ENCODE results near the gene PTPRN2. TPM values are rescaled to one million over a fixed set of nuclear protein-coding genes. Genes with fewer than 3 reads are reported as not detected.

PTPRN2 gene
- total and polyA plus RNA-seq, 2 of the 8 experiments (the other 6 are each of a cell fraction or from before 2014, with no cell fraction given) = 2.6 to 4.5 TPM

- TF ChIP-seq CHD7 (IDR thresholded peaks at IDR 0.05; ENCODE audit: insufficient replicate concordance, low read length) (no peak), KDM1A (IDR thresholded peaks at IDR 0.05; ENCODE audit: borderline replicate concordance, low read length) (no peak), EGR1 (IDR thresholded peaks at IDR 0.05; ENCODE audit: borderline replicate concordance, low read depth, low read length) (no peak), CHD2 (IDR thresholded peaks at IDR 0.05; ENCODE audit: low read length) (no peak), RAD21 (IDR thresholded peaks at IDR 0.05 in 1 of 2, conservative IDR thresholded peaks at IDR 0.05 in 1 of 2; ENCODE audit: low read depth in 2 of 2, low read length in 2 of 2) (no peak), TCF12 (IDR thresholded peaks at IDR 0.05; ENCODE audit: low read depth, low read length) (no peak), HDAC2 (IDR thresholded peaks at IDR 0.05; ENCODE audit: borderline replicate concordance in 1 of 2, low read depth in 2 of 2, low read length in 2 of 2) (no peak)
- TF ChIP-seq, protein P1, sequence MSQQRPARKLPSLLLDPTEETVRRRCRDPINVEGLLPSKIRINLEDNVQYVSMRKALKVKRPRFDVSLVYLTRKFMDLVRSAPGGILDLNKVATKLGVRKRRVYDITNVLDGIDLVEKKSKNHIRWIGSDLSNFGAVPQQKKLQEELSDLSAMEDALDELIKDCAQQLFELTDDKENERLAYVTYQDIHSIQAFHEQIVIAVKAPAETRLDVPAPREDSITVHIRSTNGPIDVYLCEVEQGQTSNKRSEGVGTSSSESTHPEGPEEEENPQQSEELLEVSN (IDR thresholded peaks at IDR 0.05) = no peak
Measured at GRCh38 chr7:157691586-157692459, 895.8 kb downstream of the PTPRN2 start (continued).

Measured in H1 (cell line).